OCI-LY7 (cell line): ENCODE data around the gene DGKD. TPM values are rescaled to one million over a fixed set of nuclear protein-coding genes. Genes with fewer than 3 reads are reported as not detected.
"Not testable (repeated sequence)": the region's sequence is repeated elsewhere in the genome, so short reads cannot be mapped to it uniquely, and the experiment has no call there.

ENCODE experiments used
- BruUV-seq: library from RNA; stranded (reverse); fragments of 400-500 nt; replicated peaks from 2 replicates; lab custom pipeline; 2021; lab: Mats Ljungman, UMichigan
- CTCF ChIA-PET: fragments of 300-600 bp; sonication (Branson Sonifier 250); formaldehyde crosslinking; loops from one replicate; lab custom pipeline; 2022; ENCODE audit warnings: antibody characterized with exemption; ENCODE audit not compliant: unreplicated experiment; lab: Charles Lee
- POLR2A ChIA-PET: fragments of 300-600 bp; sonication (Branson Sonifier 250); formaldehyde crosslinking; loops from one replicate; lab custom pipeline; 2022; ENCODE audit warnings: antibody characterized with exemption; lab: Charles Lee
- DNase-seq: peaks from one replicate; pipeline ENCODE4 v3.0.0-alpha.2; 2015; ENCODE audit warnings: low spot score
- H2AFZ ChIP-seq: fragments of 200-600 bp; sonication (generic), shearing (Covaris generic); 2 replicates; pipeline ENCODE4 v1.6.1; 2014; ENCODE audit warnings: mild to moderate bottlenecking, antibody characterized with exemption, low read length, moderate library complexity
- H3K27ac ChIP-seq: fragments of 200-600 bp; sonication (generic); 2 replicates; pipeline ENCODE4 v1.5.1; 2014; ENCODE audit warnings: mixed run types, low read depth, mild to moderate bottlenecking, moderate library complexity, low read length, inconsistent platforms; ENCODE audit not compliant: poor library complexity, severe bottlenecking
- H3K36me3 ChIP-seq: fragments of 200-600 bp; sonication (generic); 2 replicates; pipeline ENCODE4 v1.6.1; 2014; ENCODE audit warnings: mild to moderate bottlenecking, antibody characterized with exemption, low read length, moderate library complexity, mixed read lengths; ENCODE audit not compliant: insufficient read depth
- H3K4me1 ChIP-seq: fragments of 200-600 bp; sonication (generic); 2 replicates; pipeline ENCODE4 v1.5.1; 2014; ENCODE audit warnings: mild to moderate bottlenecking, low read length; ENCODE audit not compliant: insufficient read depth, poor library complexity, severe bottlenecking
- H3K4me2 ChIP-seq: fragments of 200-600 bp; sonication (generic); 2 replicates; pipeline ENCODE4 v1.6.1; 2014; ENCODE audit warnings: mild to moderate bottlenecking, low read length
- H3K4me3 ChIP-seq: fragments of 200-600 bp; sonication (generic); 2 replicates; pipeline ENCODE4 v1.5.1; 2014; ENCODE audit warnings: mild to moderate bottlenecking, low read depth, low read length; ENCODE audit not compliant: poor library complexity, severe bottlenecking
- H3K79me2 ChIP-seq: fragments of 200-600 bp; sonication (generic); 2 replicates; pipeline ENCODE4 v1.6.1; 2016; ENCODE audit warnings: low read depth, mild to moderate bottlenecking, low read length, moderate library complexity, mixed read lengths; ENCODE audit not compliant: insufficient read depth
- H3K9me2 ChIP-seq: fragments of 200-600 bp; sonication (generic); 2 replicates; pipeline ENCODE4 v1.6.1; 2016; ENCODE audit warnings: mild to moderate bottlenecking, low read length, mixed read lengths; ENCODE audit not compliant: insufficient read depth
- H3K9me3 ChIP-seq: fragments of 200-600 bp; sonication (generic); 2 replicates; pipeline ENCODE4 v1.6.1; 2014; ENCODE audit warnings: mild to moderate bottlenecking, mixed run types, low read length, mixed read lengths
- H4K20me1 ChIP-seq: fragments of 200-600 bp; sonication (generic); 2 replicates; pipeline ENCODE4 v1.6.1; 2014; ENCODE audit warnings: mild to moderate bottlenecking, antibody characterized with exemption, low read length, moderate library complexity, mixed read lengths; ENCODE audit not compliant: insufficient read depth
- EZH2phosphoT487 ChIP-seq: fragments of 200-600 bp; sonication (generic); IDR thresholded peaks from 2 replicates; pipeline ENCODE4 v1.6.1; 2018; ENCODE audit warnings: low read depth, borderline replicate concordance, mild to moderate bottlenecking, mixed run types, antibody characterized with exemption, low read length, moderate library complexity, mixed read lengths
- intact Hi-C: fragments of 100-400 bp; cut with micrococcal nuclease; formaldehyde crosslinking; loops from one replicate; pipeline ENCODE4 v1.10.0; 2022; ENCODE audit not compliant: unreplicated experiment
- total RNA-seq, 2 experiments: library from RNA; depleted of rRNA in 1 of 2; stranded (reverse); fragments of >200 nt in 1 of 2; shearing (Covaris generic) in 1 of 2; gene quantifications; 2 replicates each; pipeline ENCODE4 v1.2.3, GENCODE V29; 2014 to 2022
- TF ChIP-seq, protein P1 (sequence below): fragments of 200-600 bp; sonication (generic); conservative IDR thresholded peaks from 2 replicates; pipeline ENCODE4 v1.5.1; 2014; ENCODE audit warnings: mild to moderate bottlenecking, antibody characterized with exemption, low read length, moderate library complexity, mixed read lengths

DGKD gene
- total RNA-seq, 2 experiments from 2014 or later = 62.9 to 271 TPM

DNA sequence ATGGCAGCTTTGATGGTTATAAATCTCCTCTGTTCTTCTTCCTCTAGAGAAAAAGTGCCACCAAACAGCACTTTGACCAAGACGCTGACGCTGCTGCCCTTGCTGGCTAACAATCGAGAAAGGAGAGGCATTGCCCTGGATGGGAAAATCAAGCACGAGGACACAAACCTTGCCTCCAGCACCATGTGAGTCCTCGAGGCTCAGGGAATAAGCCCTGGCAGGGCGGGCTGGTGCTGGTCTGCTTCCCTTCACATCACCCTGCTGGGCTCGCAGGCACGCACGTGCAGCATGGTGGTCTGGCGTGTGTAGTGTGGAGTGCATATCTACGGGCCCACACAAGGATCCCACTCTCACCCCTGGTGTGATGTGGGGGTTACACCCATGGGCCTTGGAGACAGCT is 19.4 kb upstream of the DGKD start:
- ChIA-PET CTCF (no interaction called here), POLR2A (no interaction called here)
- H3K36me3 ChIP-seq = no peaks in the 10 kb centered on the region
- no peak overlapping the region for H2AFZ ChIP-seq
- intact Hi-C loops = no loop called here
- no peak overlapping the region for H3K4me3 ChIP-seq
- no peaks in the 10 kb centered on the region for H3K9me2 ChIP-seq
- no peak for TF ChIP-seq EZH2phosphoT487
- TF ChIP-seq, protein P1, sequence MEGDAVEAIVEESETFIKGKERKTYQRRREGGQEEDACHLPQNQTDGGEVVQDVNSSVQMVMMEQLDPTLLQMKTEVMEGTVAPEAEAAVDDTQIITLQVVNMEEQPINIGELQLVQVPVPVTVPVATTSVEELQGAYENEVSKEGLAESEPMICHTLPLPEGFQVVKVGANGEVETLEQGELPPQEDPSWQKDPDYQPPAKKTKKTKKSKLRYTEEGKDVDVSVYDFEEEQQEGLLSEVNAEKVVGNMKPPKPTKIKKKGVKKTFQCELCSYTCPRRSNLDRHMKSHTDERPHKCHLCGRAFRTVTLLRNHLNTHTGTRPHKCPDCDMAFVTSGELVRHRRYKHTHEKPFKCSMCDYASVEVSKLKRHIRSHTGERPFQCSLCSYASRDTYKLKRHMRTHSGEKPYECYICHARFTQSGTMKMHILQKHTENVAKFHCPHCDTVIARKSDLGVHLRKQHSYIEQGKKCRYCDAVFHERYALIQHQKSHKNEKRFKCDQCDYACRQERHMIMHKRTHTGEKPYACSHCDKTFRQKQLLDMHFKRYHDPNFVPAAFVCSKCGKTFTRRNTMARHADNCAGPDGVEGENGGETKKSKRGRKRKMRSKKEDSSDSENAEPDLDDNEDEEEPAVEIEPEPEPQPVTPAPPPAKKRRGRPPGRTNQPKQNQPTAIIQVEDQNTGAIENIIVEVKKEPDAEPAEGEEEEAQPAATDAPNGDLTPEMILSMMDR = no peak
- peaks cover 15% of the 10 kb centered on the region for H3K4me1 ChIP-seq
- no peak overlapping the region for H3K4me2 ChIP-seq
- H3K9me3 ChIP-seq = no peaks in the 10 kb centered on the region
- DNase-seq = no peak
- no TSS peak for BruUV-seq
- H3K79me2 ChIP-seq = no peaks in the 10 kb centered on the region
- H4K20me1 ChIP-seq = no peaks in the 10 kb centered on the region
- H3K27ac ChIP-seq = no peak overlapping the region

DNA sequence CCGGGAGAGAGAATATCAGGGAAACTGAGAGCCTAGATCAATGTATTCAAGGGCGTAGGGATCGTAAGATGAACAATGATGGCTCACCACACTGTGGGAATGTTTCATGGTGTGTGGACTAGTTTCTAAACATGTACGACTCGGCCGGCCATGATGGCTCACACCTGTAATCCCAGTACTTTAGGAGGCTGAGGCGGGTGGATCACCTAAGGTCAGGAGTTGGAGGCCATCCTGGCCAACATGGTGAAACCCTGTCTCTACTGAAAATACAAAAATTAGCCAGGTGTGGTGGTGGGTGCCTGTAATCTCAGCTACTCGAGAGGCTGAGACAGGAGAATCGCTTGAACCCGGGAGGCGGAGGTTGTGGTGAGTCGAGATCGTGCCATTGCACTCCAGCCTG is 18.2 kb upstream of the DGKD start:
- H2AFZ ChIP-seq, H4K20me1 ChIP-seq, BruUV-seq, H3K4me2 ChIP-seq, intact Hi-C loops, H3K4me3 ChIP-seq, H3K79me2 ChIP-seq, H3K9me3 ChIP-seq, H3K36me3 ChIP-seq, DNase-seq, H3K27ac ChIP-seq, H3K9me2 ChIP-seq, CTCF ChIA-PET: not testable (repeated sequence)
- POLR2A ChIA-PET = interaction anchor here (0.6 to 0.7 kb wide), 3 partner anchors 21 to 455 kb away, joined by 3 to 5 read pairs (median 3); no protein-coding TSS in a partner anchor
- peaks cover 13% of the 10 kb centered on the region for H3K4me1 ChIP-seq

DNA sequence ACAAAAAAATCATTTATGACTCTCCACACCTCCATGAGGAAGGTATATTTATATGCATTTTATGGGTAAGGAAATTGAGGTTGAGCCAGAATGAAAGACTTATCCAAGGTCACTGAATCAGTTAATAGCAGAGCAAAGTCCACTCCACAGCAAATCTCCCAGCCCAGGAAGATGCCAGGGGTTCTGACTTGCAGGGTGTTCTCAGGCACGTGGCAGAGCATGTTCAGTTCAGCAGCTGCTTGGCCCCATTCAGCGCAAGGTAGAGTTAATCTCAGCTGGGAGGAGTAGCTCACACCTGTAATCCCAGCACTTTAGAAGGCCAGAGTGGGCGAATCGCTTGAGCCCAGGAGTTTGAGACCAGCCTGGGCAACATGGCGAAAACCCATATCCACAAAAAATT is 17.8 kb upstream of the DGKD start:
- Histone ChIP-seq H3K79me2 (no peaks in the 10 kb centered on the region), H3K9me2 (no peaks in the 10 kb centered on the region), H2AFZ (no peak overlapping the region), H3K27ac (no peak overlapping the region), H3K9me3 (no peaks in the 10 kb centered on the region), H3K4me2 (no peak overlapping the region), H3K4me1 (peaks cover 8% of the 10 kb centered on the region), H3K4me3 (no peak overlapping the region), H4K20me1 (no peaks in the 10 kb centered on the region), H3K36me3 (no peaks in the 10 kb centered on the region)
- BruUV-seq = no TSS peak
- POLR2A ChIA-PET = interaction anchor here (0.6 to 1.2 kb wide), 5 partner anchors 13 to 456 kb away, joined by 3 to 5 read pairs (median 3); no protein-coding TSS in a partner anchor
- intact Hi-C loops = no loop called here
- CTCF ChIA-PET = no interaction called here
- TF ChIP-seq EZH2phosphoT487 = no peak
- TF ChIP-seq, protein P1 = no peak
- DNase-seq = no peak
